Activated B cell treated with CpG ODN at 0.5 μM for 24 hours (primary cell): Measurements from ENCODE around the gene VAX1. TPM values are rescaled to one million over a fixed set of nuclear protein-coding genes. Genes with fewer than 3 reads are reported as not detected.
"Not testable (repeated sequence)": the region's sequence is repeated elsewhere in the genome, so short reads cannot be mapped to it uniquely, and the experiment has no call there.

Experiments
- ATAC-seq: fragments of 200-7000 bp; cut with Tn5 transposase; one replicate; pipeline ENCODE4 v1.10.0; 2021; ENCODE audit warnings: low read depth, mild to moderate bottlenecking, moderate library complexity
- CTCF ChIA-PET: fragments of 350-600 bp; sonication (Branson Sonifier 250); formaldehyde crosslinking; loops from one replicate; lab custom pipeline; 2021; ENCODE audit warnings: antibody characterized with exemption; lab: Charles Lee
- POLR2A ChIA-PET: fragments of 350-600 bp; sonication (Branson Sonifier 250); formaldehyde crosslinking; loops from one replicate; lab custom pipeline; 2021; ENCODE audit warnings: antibody characterized with exemption; lab: Charles Lee
- DNase-seq: peaks from one replicate; pipeline ENCODE4 v3.0.0; 2022
- H3K27ac Mint-ChIP-seq: one replicate; pipeline ENCODE4 v1.8.0; 2020; ENCODE audit warnings: mixed read lengths
- H3K27me3 Mint-ChIP-seq: one replicate; pipeline ENCODE4 v1.8.0; 2021; ENCODE audit warnings: mixed read lengths
- H3K36me3 Mint-ChIP-seq: one replicate; pipeline ENCODE4 v1.8.0; 2021; ENCODE audit warnings: low read depth, mixed read lengths
- H3K4me1 Mint-ChIP-seq: one replicate; pipeline ENCODE4 v1.8.0; 2021; ENCODE audit warnings: mixed read lengths
- H3K4me3 Mint-ChIP-seq: one replicate; pipeline ENCODE4 v1.8.0; 2020; ENCODE audit warnings: mild to moderate bottlenecking, mixed read lengths
- H3K9me3 Mint-ChIP-seq: one replicate; pipeline ENCODE4 v1.8.0; 2020; ENCODE audit warnings: mixed read lengths
- CTCF ChIP-seq: fragments of 200-600 bp; IDR thresholded peaks from one replicate; pipeline ENCODE4 v1.8.0; 2022; ENCODE audit warnings: antibody characterized with exemption, mild to moderate bottlenecking
- intact Hi-C: fragments of 100-400 bp; cut with micrococcal nuclease; formaldehyde crosslinking; loops from one replicate; pipeline ENCODE4 v1.15.1; 2024
- total RNA-seq: library from RNA; stranded (reverse); gene quantifications from 2 replicates; pipeline ENCODE4 v1.2.3, GENCODE V29; 2022

Gene VAX1, protein sequence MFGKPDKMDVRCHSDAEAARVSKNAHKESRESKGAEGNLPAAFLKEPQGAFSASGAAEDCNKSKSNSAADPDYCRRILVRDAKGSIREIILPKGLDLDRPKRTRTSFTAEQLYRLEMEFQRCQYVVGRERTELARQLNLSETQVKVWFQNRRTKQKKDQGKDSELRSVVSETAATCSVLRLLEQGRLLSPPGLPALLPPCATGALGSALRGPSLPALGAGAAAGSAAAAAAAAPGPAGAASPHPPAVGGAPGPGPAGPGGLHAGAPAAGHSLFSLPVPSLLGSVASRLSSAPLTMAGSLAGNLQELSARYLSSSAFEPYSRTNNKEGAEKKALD
- not detected in 2 replicates for total RNA-seq

DNA sequence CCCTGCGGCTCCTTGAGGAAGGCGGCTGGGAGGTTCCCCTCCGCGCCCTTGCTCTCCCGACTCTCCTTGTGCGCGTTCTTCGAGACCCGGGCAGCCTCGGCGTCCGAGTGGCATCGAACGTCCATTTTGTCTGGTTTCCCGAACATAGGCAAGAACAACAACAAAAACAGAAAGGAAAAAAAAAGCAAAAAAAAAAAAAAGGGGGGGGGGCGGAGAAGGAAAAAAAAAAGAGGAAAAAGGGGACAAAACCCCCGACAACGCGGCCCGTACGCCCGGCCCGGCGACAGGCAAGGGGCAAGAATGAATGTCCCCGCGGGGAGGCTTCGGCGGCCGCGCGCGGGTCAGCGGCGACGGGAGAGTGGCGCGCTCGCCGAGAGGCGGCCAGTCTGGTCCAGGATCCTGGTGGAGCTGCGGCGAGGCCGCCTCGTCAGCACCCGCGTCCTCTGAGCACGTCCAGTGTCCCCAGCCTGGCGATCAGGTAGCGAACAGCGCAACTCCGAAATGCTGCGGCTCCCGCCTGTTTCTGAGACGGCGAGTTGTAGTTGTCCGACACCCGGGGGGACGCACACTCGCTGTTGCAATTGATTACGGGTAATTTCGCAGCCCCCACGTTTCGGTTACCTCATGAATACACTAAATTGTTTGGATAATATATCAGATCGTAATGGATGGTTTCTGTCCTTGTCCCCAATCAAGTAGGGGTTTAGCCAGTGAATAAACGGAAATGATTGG lies at the start of gene VAX1:
Gene VAX1, minus strand, starts transcription at position 360 of the 732 bp plus-strand sequence. Its CDS starts 214 bp downstream, at position 146.
- CTCF ChIA-PET: no interaction called here
- DNase-seq: no peak
- Mint-ChIP-seq H3K4me3 (no peak within 1 kb of the TSS), H3K4me1 (peaks cover 11% of the 10 kb centered on the region), H3K27me3 (peaks cover 58% of the 10 kb centered on the region), H3K36me3 (no peaks in the 10 kb centered on the region), H3K9me3 (no peaks in the 10 kb centered on the region), H3K27ac (no peak within 1 kb of the TSS)
- ATAC-seq: no peak
- no peak for TF ChIP-seq CTCF
- intact Hi-C loops: no loop called here
- POLR2A ChIA-PET: no interaction called here

DNA sequence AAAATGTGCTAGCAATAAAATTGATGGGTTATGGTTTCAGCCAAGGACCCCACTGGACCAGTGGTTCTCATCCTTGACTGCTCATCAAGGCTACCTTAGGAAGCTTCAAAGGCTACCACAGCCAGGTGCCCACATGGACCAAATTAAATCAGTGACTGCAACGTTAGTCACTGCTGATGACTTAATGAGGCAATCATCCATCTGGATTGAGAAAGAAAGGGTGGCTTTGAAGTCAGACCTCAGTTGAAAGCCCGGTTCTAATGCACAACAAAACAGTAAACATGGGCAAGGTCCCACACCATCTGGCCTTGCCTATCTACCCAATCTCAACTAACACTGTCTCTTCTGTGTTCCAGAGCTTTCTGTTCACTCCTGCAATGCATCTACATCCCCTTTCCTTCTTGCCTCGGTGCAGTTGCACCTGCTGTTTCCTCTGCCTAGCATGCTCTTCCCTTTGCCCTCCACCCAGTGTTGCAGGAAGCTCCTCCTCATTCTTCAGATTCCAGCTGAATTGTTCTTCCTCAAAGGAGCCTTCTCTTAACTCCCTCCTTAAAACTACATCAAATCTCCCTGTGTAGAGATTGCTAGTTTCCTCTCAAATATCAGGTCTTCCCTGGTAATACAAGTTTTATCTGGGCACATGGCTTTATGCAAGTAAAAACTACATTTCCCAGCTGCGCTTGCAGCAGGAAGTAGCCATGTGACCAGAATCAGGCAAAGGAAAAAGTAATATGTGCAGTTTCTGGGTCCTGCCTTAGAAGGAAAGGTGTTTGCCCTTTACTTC lies 49.0 kb upstream of the VAX1 start:
- intact Hi-C loops: no loop called here
- no peak for ATAC-seq
- no peaks in the 10 kb centered on the region for H3K36me3 Mint-ChIP-seq
- TF ChIP-seq CTCF: no peak
- H3K4me1 Mint-ChIP-seq: no peaks in the 10 kb centered on the region
- CTCF ChIA-PET: interaction anchor here (1.9 kb wide), 1 partner anchor 12 kb away, joined by 7 read pairs; no protein-coding TSS in a partner anchor
- no peaks in the 10 kb centered on the region for H3K27me3 Mint-ChIP-seq
- peaks cover 8% of the 10 kb centered on the region for H3K9me3 Mint-ChIP-seq
- no peak for DNase-seq
- no peak overlapping the region for H3K4me3 Mint-ChIP-seq
- no peak overlapping the region for H3K27ac Mint-ChIP-seq
- POLR2A ChIA-PET: interaction anchor here (0.5 kb wide), 1 partner anchor 348 kb away, joined by 4 read pairs; no protein-coding TSS in a partner anchor

DNA sequence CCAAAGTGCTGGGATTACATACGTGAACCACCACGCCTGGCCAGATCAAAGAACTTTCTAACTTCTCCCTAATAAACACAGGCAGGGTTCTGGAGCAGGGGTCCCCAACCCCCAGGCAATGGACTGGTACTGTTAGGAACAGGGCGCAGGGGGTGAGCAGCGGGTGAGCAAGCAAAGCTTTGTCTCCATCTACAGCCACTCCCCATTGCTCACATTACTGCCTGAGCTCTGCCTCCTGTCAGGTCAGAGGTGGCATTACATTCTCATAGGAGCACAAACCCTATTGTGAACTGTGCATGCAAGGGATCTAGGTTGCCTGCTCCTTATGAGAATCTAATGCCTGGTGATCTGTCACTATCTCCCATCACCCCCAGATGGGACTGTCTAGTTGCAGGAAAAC lies 47.7 kb upstream of the VAX1 start:
- H3K27ac Mint-ChIP-seq, POLR2A ChIA-PET, H3K36me3 Mint-ChIP-seq, intact Hi-C loops, H3K27me3 Mint-ChIP-seq, H3K9me3 Mint-ChIP-seq, H3K4me1 Mint-ChIP-seq, H3K4me3 Mint-ChIP-seq, DNase-seq, ATAC-seq: not testable (repeated sequence)
- CTCF ChIA-PET: interaction anchor here (1.9 kb wide), 1 partner anchor 11 kb away, joined by 7 read pairs; no protein-coding TSS in a partner anchor

GRCh38 chr10:117184821-117185220 lies 46.8 kb upstream of the VAX1 start:
- no peak for ATAC-seq
- intact Hi-C loops: no loop called here
- Mint-ChIP-seq H3K27me3 (peaks cover 8% of the 10 kb centered on the region), H3K4me1 (no peaks in the 10 kb centered on the region), H3K36me3 (no peaks in the 10 kb centered on the region), H3K27ac (no peak overlapping the region), H3K4me3 (no peak overlapping the region), H3K9me3 (peaks cover 7% of the 10 kb centered on the region)
- POLR2A ChIA-PET: no interaction called here
- no peak for TF ChIP-seq CTCF
- CTCF ChIA-PET: no interaction called here
- no peak for DNase-seq

DNA sequence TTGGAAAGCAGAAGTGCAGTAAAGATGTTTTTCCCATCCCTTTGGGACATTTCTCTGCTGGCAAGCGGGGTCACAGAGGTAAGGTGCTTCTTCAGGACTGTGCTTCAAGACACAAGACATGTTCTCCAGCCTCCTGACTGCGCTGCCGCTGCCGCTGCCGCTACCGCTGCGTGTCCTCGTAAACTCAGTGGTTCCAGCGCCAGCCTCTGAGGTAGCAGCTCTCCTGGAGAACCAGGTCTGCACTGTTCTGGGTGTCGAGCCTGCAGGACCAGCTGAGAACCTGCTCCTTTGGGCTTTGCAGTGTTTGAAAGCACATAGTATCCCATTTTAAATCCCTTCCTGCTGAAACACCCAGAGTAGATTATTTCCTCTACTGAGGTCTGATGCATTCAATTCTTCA lies 46.2 kb upstream of the VAX1 start:
- no peaks in the 10 kb centered on the region for H3K36me3 Mint-ChIP-seq
- no peak overlapping the region for H3K27ac Mint-ChIP-seq
- DNase-seq (no peak), ATAC-seq (no peak)
- H3K9me3 Mint-ChIP-seq: peaks cover 4% of the 10 kb centered on the region
- ChIA-PET CTCF (no interaction called here), POLR2A (no interaction called here)
- H3K27me3 Mint-ChIP-seq: peaks cover 9% of the 10 kb centered on the region
- H3K4me3 Mint-ChIP-seq: no peak overlapping the region
- no peaks in the 10 kb centered on the region for H3K4me1 Mint-ChIP-seq
- intact Hi-C loops: no loop called here
- TF ChIP-seq CTCF: no peak
